CD14-positive monocyte (primary cell): ENCODE data around the gene KRT12. TPM values are rescaled to one million over a fixed set of nuclear protein-coding genes. Genes with fewer than 3 reads are reported as not detected.

Experiments used
- DNase-seq, 3 donors: peaks; one replicate each; pipeline ENCODE4 v3.0.0-alpha.2; 2011 to 2022
- H2AFZ ChIP-seq: 2 replicates; pipeline ENCODE4 v1.6.0; 2012; ENCODE audit warnings: mild to moderate bottlenecking, low read depth, low read length, inconsistent platforms; ENCODE audit not compliant: insufficient read depth, poor library complexity, severe bottlenecking
- H3K27ac ChIP-seq, 2 donors: 1 replicate in 1 of 2; 2 replicates in 1 of 2; pipeline ENCODE4 v1.5.1; 2012 to 2013; ENCODE audit warnings: low read length in 2 of 2, control low read depth in 1 of 2, inconsistent platforms in 1 of 2, low read depth in 1 of 2, mild to moderate bottlenecking in 1 of 2
- H3K27me3 ChIP-seq, 2 donors: one replicate each; pipeline versions ENCODE4 v1.6.0 to v1.6.1; 2011 to 2013; ENCODE audit warnings: low read length in 2 of 2; ENCODE audit not compliant: control insufficient read depth in 2 of 2, insufficient read depth in 2 of 2
- H3K36me3 ChIP-seq, 2 donors: replicated peaks in 1 of 2; 1 replicate in 1 of 2; 2 replicates in 1 of 2; pipeline versions ENCODE4 v1.5.1 to v1.6.1; 2012 to 2013; ENCODE audit warnings: low read length in 2 of 2, control low read depth in 1 of 2, inconsistent platforms in 1 of 2, mild to moderate bottlenecking in 1 of 2; ENCODE audit not compliant: insufficient read depth in 2 of 2, control insufficient read depth in 1 of 2
- H3K4me1 ChIP-seq, 2 donors: 1 replicate in 1 of 2; 2 replicates in 1 of 2; pipeline versions ENCODE4 v1.5.1 to v1.6.1; 2012 to 2013; ENCODE audit warnings: low read length in 2 of 2, control low read depth in 1 of 2, inconsistent platforms in 1 of 2, mild to moderate bottlenecking in 1 of 2, moderate library complexity in 1 of 2; ENCODE audit not compliant: insufficient read depth in 2 of 2, control insufficient read depth in 1 of 2
- H3K4me2 ChIP-seq: replicated peaks from 2 replicates; pipeline ENCODE3; 2012; ENCODE audit warnings: low read length, moderate library complexity, mild to moderate bottlenecking; ENCODE audit not compliant: poor library complexity, severe bottlenecking; ENCODE audit errors: extremely low read depth
- H3K4me3 ChIP-seq, 3 experiments: fragments of 200-600 bp in 1 of 3; sonication (generic) in 1 of 3; replicated peaks in 1 of 3; 1 replicate in 2 of 3; 2 replicates in 1 of 3; pipeline ENCODE4 v1.5.1; 2011 to 2013; ENCODE audit warnings: low read length in 3 of 3, mild to moderate bottlenecking in 3 of 3, control low read depth in 2 of 3, low read depth in 2 of 3, inconsistent platforms in 1 of 3, moderate library complexity in 1 of 3
- H3K79me2 ChIP-seq: 2 replicates; pipeline ENCODE4 v1.6.0; 2012; ENCODE audit warnings: mild to moderate bottlenecking, control low read depth, inconsistent platforms, low read length, moderate library complexity; ENCODE audit not compliant: insufficient read depth
- H3K9ac ChIP-seq: 2 replicates; pipeline ENCODE4 v1.6.0; 2017; ENCODE audit warnings: low read length, mild to moderate bottlenecking; ENCODE audit not compliant: insufficient read depth, poor library complexity, severe bottlenecking
- H3K9me3 ChIP-seq, 2 donors: replicated peaks in 1 of 2; 1 replicate in 1 of 2; 2 replicates in 1 of 2; pipeline versions ENCODE4 v1.5.1 to v1.6.1; 2012 to 2013; ENCODE audit warnings: low read length in 2 of 2, control low read depth in 1 of 2; ENCODE audit not compliant: control insufficient read depth in 1 of 2, insufficient read depth in 1 of 2
- H4K20me1 ChIP-seq: 2 replicates; pipeline ENCODE4 v1.6.0; 2012; ENCODE audit warnings: mild to moderate bottlenecking, low read length, control low read depth, moderate library complexity; ENCODE audit not compliant: insufficient read depth
- H3K27ac Mint-ChIP-seq, 7 donors: one replicate each; pipeline ENCODE4 v1.8.0; 2020; ENCODE audit warnings: mild to moderate bottlenecking in 7 of 7, mixed read lengths in 7 of 7, moderate library complexity in 6 of 7, inconsistent platforms in 2 of 7
- H3K27me3 Mint-ChIP-seq, 3 donors: one replicate each; pipeline ENCODE4 v1.8.0; 2021 to 2022; ENCODE audit warnings: low read depth in 3 of 3, mild to moderate bottlenecking in 3 of 3, mixed read lengths in 3 of 3, moderate library complexity in 3 of 3, inconsistent platforms in 1 of 3
- H3K36me3 Mint-ChIP-seq, 2 donors: one replicate each; pipeline ENCODE4 v1.8.0; 2020; ENCODE audit warnings: mixed read lengths in 2 of 2, inconsistent platforms in 1 of 2, mild to moderate bottlenecking in 1 of 2
- H3K4me1 Mint-ChIP-seq: one replicate; pipeline ENCODE4 v1.8.0; 2020; ENCODE audit warnings: mild to moderate bottlenecking, mixed read lengths
- H3K4me3 Mint-ChIP-seq, 2 donors: one replicate each; pipeline ENCODE4 v1.8.0; 2020; ENCODE audit warnings: mild to moderate bottlenecking in 2 of 2, mixed read lengths in 2 of 2, moderate library complexity in 1 of 2
- H3K9me3 Mint-ChIP-seq, 7 donors: one replicate each; pipeline ENCODE4 v1.8.0; 2020 to 2022; ENCODE audit warnings: mixed read lengths in 7 of 7, mild to moderate bottlenecking in 6 of 7, moderate library complexity in 6 of 7, inconsistent platforms in 2 of 7
- WGBS: methylation state at CpG from one replicate; pipeline ENCODE4 v1.1.5; 2013; ENCODE audit warnings: missing lambda C conversion rate; ENCODE audit not compliant: insufficient coverage; 5-methylcytosine and 5-hydroxymethylcytosine counted together
- intact Hi-C, 2 donors: fragments of 100-400 bp; cut with micrococcal nuclease; formaldehyde crosslinking; loops; one replicate each; pipeline versions ENCODE4 v1.15.0 to v1.15.1; 2023
- polyA plus RNA-seq, 3 donors: library from polyadenylated mRNA; depleted of rRNA in 1 of 3; unstranded in 2 of 3; stranded (reverse) in 1 of 3; fragments of 300-500 nt in 2 of 3; fragments of >200 nt in 1 of 3; fragmentation: Illumina TruSeq in 2 of 3; gene quantifications; 1 replicate in 2 of 3; 2 replicates in 1 of 3; pipeline ENCODE4 v1.2.3, GENCODE V29; 2012 to 2021
- TF ChIP-seq, protein P1 (sequence below): fragments of 200-600 bp; IDR thresholded peaks from one replicate; pipeline ENCODE4 v1.8.0; 2022; ENCODE audit warnings: antibody characterized with exemption, mild to moderate bottlenecking

KRT12 gene
- polyA plus RNA-seq, 3 donors, result not detected

DNA sequence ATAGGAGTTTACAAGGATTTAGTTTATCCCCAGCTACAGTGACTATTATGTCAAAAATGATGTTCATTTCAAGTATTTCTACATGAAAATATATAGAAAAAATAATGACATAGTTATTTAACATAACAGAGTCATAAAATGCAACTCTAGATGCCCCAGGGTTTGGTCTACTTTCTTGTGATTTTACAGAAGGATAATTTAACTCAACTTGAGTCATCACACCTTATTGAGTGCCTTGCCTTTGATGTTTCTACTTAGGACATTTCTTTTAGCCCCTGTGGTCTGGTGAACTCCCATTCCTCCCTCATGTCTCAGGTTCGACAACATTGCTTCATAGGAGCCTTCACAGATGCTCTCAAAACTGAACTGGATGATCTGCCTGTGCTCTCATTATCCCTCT lies 16.0 kb upstream of the KRT12 start:
- no peaks in the 10 kb centered on the region for H3K36me3 Mint-ChIP-seq
- intact Hi-C loops, result no loop called here

DNA sequence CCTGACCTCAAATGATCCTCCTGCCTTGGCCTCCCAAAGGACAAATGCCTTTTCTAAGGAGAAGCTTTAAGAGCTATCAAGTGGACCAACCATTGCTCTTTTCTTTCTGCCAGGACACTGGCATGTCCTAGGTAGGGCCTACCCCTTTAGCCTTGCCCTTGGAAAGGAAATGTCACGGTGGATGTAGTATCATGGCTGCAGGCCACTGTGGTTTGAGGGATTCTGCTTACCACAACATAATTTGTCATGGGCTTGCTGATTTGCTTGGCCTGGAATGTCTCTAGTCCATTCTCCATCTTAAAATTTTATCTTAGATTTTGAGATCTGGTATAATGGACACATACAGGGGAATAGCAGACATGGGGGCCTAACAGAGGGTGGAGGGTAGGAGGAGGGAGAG lies 12.0 kb upstream of the KRT12 start:
- H3K27ac ChIP-seq, result no peak overlapping the region
- TF ChIP-seq, protein P1, sequence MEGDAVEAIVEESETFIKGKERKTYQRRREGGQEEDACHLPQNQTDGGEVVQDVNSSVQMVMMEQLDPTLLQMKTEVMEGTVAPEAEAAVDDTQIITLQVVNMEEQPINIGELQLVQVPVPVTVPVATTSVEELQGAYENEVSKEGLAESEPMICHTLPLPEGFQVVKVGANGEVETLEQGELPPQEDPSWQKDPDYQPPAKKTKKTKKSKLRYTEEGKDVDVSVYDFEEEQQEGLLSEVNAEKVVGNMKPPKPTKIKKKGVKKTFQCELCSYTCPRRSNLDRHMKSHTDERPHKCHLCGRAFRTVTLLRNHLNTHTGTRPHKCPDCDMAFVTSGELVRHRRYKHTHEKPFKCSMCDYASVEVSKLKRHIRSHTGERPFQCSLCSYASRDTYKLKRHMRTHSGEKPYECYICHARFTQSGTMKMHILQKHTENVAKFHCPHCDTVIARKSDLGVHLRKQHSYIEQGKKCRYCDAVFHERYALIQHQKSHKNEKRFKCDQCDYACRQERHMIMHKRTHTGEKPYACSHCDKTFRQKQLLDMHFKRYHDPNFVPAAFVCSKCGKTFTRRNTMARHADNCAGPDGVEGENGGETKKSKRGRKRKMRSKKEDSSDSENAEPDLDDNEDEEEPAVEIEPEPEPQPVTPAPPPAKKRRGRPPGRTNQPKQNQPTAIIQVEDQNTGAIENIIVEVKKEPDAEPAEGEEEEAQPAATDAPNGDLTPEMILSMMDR, result no peak
- no peak overlapping the region for H3K9ac ChIP-seq
- H3K4me1 ChIP-seq, result no peaks in the 10 kb centered on the region
- no peaks in the 10 kb centered on the region for H4K20me1 ChIP-seq
- no peaks in the 10 kb centered on the region for H3K79me2 ChIP-seq
- H3K4me3 ChIP-seq, result no peak overlapping the region
- H3K4me2 ChIP-seq, result no peak overlapping the region
- intact Hi-C loops, result no loop called here
- H3K27me3 Mint-ChIP-seq, result peaks cover 7 to 11% (median 7%) of the 10 kb centered on the region in 3 donors
- no peaks in the 10 kb centered on the region for H3K36me3 ChIP-seq
- H3K4me3 Mint-ChIP-seq, result no peak overlapping the region
- no peak for DNase-seq
- H3K27ac Mint-ChIP-seq, result no peak overlapping the region
- H3K36me3 Mint-ChIP-seq, result no peaks in the 10 kb centered on the region
- no peaks in the 10 kb centered on the region for H3K9me3 ChIP-seq
- H2AFZ ChIP-seq, result no peak overlapping the region
- H3K9me3 Mint-ChIP-seq, result peaks cover 0 to 2% (median 0%) of the 10 kb centered on the region in 7 donors
- no peaks in the 10 kb centered on the region for H3K4me1 Mint-ChIP-seq
- H3K27me3 ChIP-seq, result peaks cover 0 to 12% of the 10 kb centered on the region in 2 donors
- no CpG with 5 or more reads among the region's 1 CpG for WGBS

More for the DNA sequence above, 16.0 kb upstream of the KRT12 start:
- Mint-ChIP-seq H3K27ac (no peak overlapping the region), H3K4me3 (peak overlapping the region in 1 of 2 donors; percentile 31), H3K4me1 (no peaks in the 10 kb centered on the region), H3K27me3 (peaks cover 9 to 25% (median 11%) of the 10 kb centered on the region in 3 donors), H3K9me3 (peaks cover 0 to 2% (median 0%) of the 10 kb centered on the region in 7 donors)
- Histone ChIP-seq H3K27ac (no peak overlapping the region), H3K36me3 (no peaks in the 10 kb centered on the region), H3K27me3 (peaks cover 3 to 14% of the 10 kb centered on the region in 2 donors), H2AFZ (no peak overlapping the region), H3K4me2 (no peak overlapping the region), H3K79me2 (no peaks in the 10 kb centered on the region), H3K9ac (no peak overlapping the region), H3K9me3 (no peaks in the 10 kb centered on the region), H4K20me1 (no peaks in the 10 kb centered on the region), H3K4me3 (no peak overlapping the region), H3K4me1 (no peaks in the 10 kb centered on the region)
- no peak for DNase-seq
- 100% methylated on average over 1 of the region's 1 CpG for WGBS
- TF ChIP-seq, protein P1, result no peak
